Right lobe of liver (tissue), 6 donors: Measurements from ENCODE around the gene GRPEL2. TPM values are rescaled to one million over a fixed set of nuclear protein-coding genes. Genes with fewer than 3 reads are reported as not detected.

Experiments used
- ATAC-seq, 4 donors: fragments of 200-7000 bp; cut with Tn5 transposase; one replicate each; pipeline ENCODE4 v1.9.1; 2020; ENCODE audit warnings: mild to moderate bottlenecking in 4 of 4, moderate library complexity in 4 of 4
- DNase-seq, 3 donors: peaks; one replicate each; pipeline ENCODE4 v3.0.0-alpha.2; 2020
- H3K27ac ChIP-seq, 3 donors: fragments of 200-600 bp; one replicate each; pipeline ENCODE4 v1.8.0; 2022
- H3K27me3 ChIP-seq, 2 donors: fragments of 200-600 bp; one replicate each; pipeline ENCODE4 v1.8.0; 2022
- H3K36me3 ChIP-seq, 4 donors: fragments of 200-600 bp; sonication (generic) in 1 of 4; one replicate each; pipeline versions ENCODE4 v1.5.1 to v1.8.0; 2017 to 2022; ENCODE audit warnings: control low read depth in 1 of 4
- H3K4me1 ChIP-seq, 4 donors: fragments of 200-600 bp; sonication (generic) in 1 of 4; one replicate each; pipeline versions ENCODE4 v1.5.1 to v1.8.0; 2017 to 2022; ENCODE audit warnings: control low read depth in 1 of 4
- H3K4me3 ChIP-seq, 3 donors: fragments of 200-600 bp; one replicate each; pipeline ENCODE4 v1.8.0; 2022
- H3K9me3 ChIP-seq, 4 donors: fragments of 200-600 bp; sonication (generic) in 1 of 4; one replicate each; pipeline versions ENCODE4 v1.5.1 to v1.8.0; 2017 to 2022; ENCODE audit warnings: control low read depth in 1 of 4
- CTCF ChIP-seq, 4 donors: fragments of 200-600 bp in 3 of 4; fragments of 450-650 bp in 1 of 4; IDR thresholded peaks; one replicate each; pipeline versions ENCODE4 v1.5.1 to v1.8.0; 2016 to 2022; ENCODE audit warnings: antibody characterized with exemption in 4 of 4, mild to moderate bottlenecking in 2 of 4
- POLR2A ChIP-seq: fragments of 450-650 bp; IDR thresholded peaks from one replicate; pipeline ENCODE4 v1.6.1; 2017; ENCODE audit warnings: antibody characterized with exemption, mild to moderate bottlenecking
- WGBS: methylation state at CpG from one replicate; pipeline ENCODE4 v1.1.6; 2018; ENCODE audit warnings: low coverage, low lambda C conversion rate; ENCODE audit not compliant: insufficient coverage; ENCODE audit errors: missing lambda C conversion rate; 5-methylcytosine and 5-hydroxymethylcytosine counted together
- intact Hi-C, 2 donors: fragments of 100-400 bp; cut with DNase I; formaldehyde crosslinking; loops; one replicate each; pipeline versions ENCODE4 v1.11.2 to v1.14.1; 2022
- total RNA-seq, 6 experiments: library from RNA; depleted of rRNA in 2 of 6; stranded (reverse); fragments of >200 nt in 2 of 6; fragmentation: NEBNext Ultra II Directional in 3 of 6; extraction: Animal tissue kit (Norgen Biotek cat#: 25700) in 3 of 6; gene quantifications; one replicate each; pipeline versions ENCODE4 v1.1.0 to v1.2.4, GENCODE V29; 2016 to 2023
- donor health status: DM: no; HTN: yes; CAD: no.
- donor health status: DM: no; HTN: no; CAD: no.
- donor health status: DM: no; HTN: no; CAD: no.
- donor health status: DM: no; HTN: yes; CAD: no.
- donor health status: DM: no; HTN: yes; CAD: no.

The GRPEL2 gene
- total RNA-seq, 6 experiments from 2014 or later = 4.2 to 6.9 (median 5.9) TPM

- Histone ChIP-seq H3K27me3 (no peaks in the 10 kb centered on the region), H3K9me3 (no peaks in the 10 kb centered on the region), H3K36me3 (no peaks in the 10 kb centered on the region), H3K4me1 (no peaks in the 10 kb centered on the region), H3K4me3 (no peak overlapping the region), H3K27ac (no peak overlapping the region)
- no peak for ATAC-seq
- WGBS = 79% methylated on average over 4 of the region's 4 CpGs
- intact Hi-C loops = no loop called here
- TF ChIP-seq CTCF (IDR thresholded peaks at IDR 0.05) (no peak), POLR2A (no peak)
- DNase-seq = no peak
Measured at GRCh38 chr5:149310488-149310887, 34.8 kb upstream of the GRPEL2 start.

GRCh38 chr5:149310947-149311658 is 34.2 kb upstream of the GRPEL2 start:
- Histone ChIP-seq H3K36me3 (no peaks in the 10 kb centered on the region), H3K27me3 (no peaks in the 10 kb centered on the region), H3K9me3 (no peaks in the 10 kb centered on the region), H3K27ac (no peak overlapping the region), H3K4me1 (no peaks in the 10 kb centered on the region), H3K4me3 (no peak overlapping the region)
- WGBS = 49% methylated on average over 7 of the region's 10 CpGs
- intact Hi-C loops = no loop called here
- ATAC-seq = peak; percentile 28 to 58 (median 48)
- peak in 1 of 3 donors; percentile 55 for DNase-seq
- no peak for TF ChIP-seq CTCF (IDR thresholded peaks at IDR 0.05)
- TF ChIP-seq POLR2A = no peak

DNA sequence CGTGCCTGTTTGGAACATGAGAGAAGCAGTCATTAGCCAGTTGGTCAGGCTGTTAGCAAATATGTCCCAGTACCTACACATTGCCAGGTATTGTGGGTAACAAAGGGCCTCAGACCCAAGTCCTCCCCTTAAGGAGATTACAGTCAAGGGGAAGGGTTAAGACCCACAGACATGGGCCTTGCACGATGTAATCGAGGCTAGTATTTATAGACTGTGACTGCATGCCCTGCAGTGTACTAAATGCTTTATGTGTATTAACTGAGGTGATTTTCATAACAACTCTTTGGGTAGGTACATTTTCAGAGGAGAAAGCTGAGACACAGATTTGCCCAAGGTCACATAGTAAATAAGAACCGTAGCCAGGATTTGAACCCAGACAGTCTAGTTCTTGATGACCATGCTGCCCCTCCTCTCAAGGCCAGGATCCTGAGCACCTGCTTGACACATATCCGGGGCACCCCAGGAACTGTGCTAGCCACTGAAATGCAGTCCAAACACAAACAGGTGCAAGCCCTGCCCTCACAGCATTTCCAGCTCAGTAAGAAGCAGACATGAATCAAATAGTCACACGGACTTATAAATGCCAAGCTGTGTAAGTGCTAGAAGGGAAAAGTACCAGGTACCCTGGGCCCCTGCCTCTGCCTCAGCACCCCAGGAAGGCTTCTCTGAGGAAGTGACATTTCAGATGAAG is 32.0 kb upstream of the GRPEL2 start:
- H3K27ac ChIP-seq = no peak overlapping the region
- H3K36me3 ChIP-seq = no peaks in the 10 kb centered on the region
- H3K4me3 ChIP-seq = no peak overlapping the region
- no peak for DNase-seq
- TF ChIP-seq POLR2A (no peak), CTCF (IDR thresholded peaks at IDR 0.05) (no peak)
- H3K9me3 ChIP-seq = no peaks in the 10 kb centered on the region
- 66% methylated on average over 4 of the region's 6 CpGs for WGBS
- no peak for ATAC-seq
- H3K27me3 ChIP-seq = no peaks in the 10 kb centered on the region
- no peaks in the 10 kb centered on the region for H3K4me1 ChIP-seq
- intact Hi-C loops = no loop called here

DNA sequence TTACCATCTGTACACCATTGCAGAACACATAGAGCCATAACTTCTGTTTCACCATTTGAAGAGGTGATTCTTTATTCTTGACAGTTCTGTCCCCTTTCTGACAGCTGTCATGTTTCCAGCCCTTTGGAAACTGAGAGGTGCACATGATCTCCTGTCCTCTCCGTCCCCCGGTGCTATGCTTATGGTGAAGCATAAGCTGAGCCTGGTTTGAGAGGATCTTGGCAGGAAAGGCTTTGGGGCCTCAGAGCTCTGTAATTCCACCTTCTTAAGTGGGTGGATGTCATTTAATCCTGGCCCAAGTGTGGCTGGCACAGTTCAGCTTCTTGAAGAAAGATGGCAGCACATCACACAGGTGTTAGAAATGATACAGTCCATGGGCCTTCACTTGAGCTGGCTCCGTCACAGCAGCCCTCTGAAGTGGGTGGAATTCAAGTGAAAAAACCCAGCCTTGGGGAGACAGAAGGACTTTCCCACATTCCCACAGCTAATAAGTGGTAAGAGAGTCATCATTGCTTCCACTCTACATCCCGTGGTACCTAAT is 30.7 kb upstream of the GRPEL2 start:
- no peak for TF ChIP-seq POLR2A
- no peak for TF ChIP-seq CTCF (IDR thresholded peaks at IDR 0.05)
- Histone ChIP-seq H3K4me1 (no peaks in the 10 kb centered on the region), H3K4me3 (no peak overlapping the region), H3K27me3 (no peaks in the 10 kb centered on the region), H3K36me3 (no peaks in the 10 kb centered on the region), H3K9me3 (no peaks in the 10 kb centered on the region), H3K27ac (no peak overlapping the region)
- intact Hi-C loops = loop anchor here (5.0 kb wide), 1 partner anchor 58 kb away; no protein-coding TSS in a partner anchor
- WGBS = 86% methylated on average over 4 of the region's 4 CpGs
- ATAC-seq (no peak), DNase-seq (no peak)
